ENCODE measurements around the gene SCN5A. TPM values are rescaled to one million over a fixed set of nuclear protein-coding genes. Genes with fewer than 3 reads are reported as not detected.

Gene SCN5A
- total and polyA plus RNA-seq, 2 of the 4 experiments (the other 2 are of a cell fraction) = 1.9 to 2.0 TPM

DNA sequence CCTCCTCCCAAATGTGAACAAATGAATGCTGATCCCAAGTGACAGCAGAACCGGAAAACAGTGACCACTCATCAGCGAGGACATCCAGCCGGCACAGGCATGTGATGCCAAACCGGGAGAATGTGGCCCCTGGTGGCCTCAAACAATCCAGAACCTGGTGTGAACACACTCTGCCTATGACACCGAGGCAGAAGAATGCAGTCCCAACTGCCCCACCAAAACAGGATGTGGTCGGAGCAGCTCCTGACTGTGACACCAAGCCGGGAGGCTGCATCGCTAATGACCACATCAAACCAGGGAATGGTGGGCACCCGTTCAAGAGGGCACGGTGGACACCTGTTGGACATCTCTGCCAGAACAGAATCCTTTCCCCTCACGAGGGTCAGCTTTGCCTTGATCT lies 15.4 kb downstream of the SCN5A start:
- Histone ChIP-seq H3K4me2 (ENCODE audit: low read depth, low read length) (no peak overlapping the region), H3K79me1 (ENCODE audit: low read depth in 1 of 2, low read length in 2 of 2) (peaks cover 0 to 7% of the 10 kb centered on the region in 2 experiments; a peak in 1 of 4 replicates)
- DNase-seq = peak; percentile 62

More for the DNA sequence above, 15.4 kb downstream of the SCN5A start:
- no peak overlapping the region for H4K8ac ChIP-seq (ENCODE audit: low read depth in 2 of 2, low read length in 2 of 2)
- H3K9me1 ChIP-seq (ENCODE audit: insufficient read depth, low read length) = peaks cover 12% of the 10 kb centered on the region; the same call in 1 of the 2 replicates
- no peak overlapping the region for H2AK9ac ChIP-seq (replicated peaks; ENCODE audit: low read depth, low read length, poor library complexity)
- no peak overlapping the region for H4K5ac ChIP-seq (ENCODE audit: low read depth, low read length)
- H3K4ac ChIP-seq (ENCODE audit: low read depth, low read length) = no peak overlapping the region
- BruUV-seq (replicated peaks) = no TSS peak
- dilution Hi-C loops (cut with HindIII; ENCODE audit: low sequenced_read_pairs, unreplicated experiment) = no loop called here
- H2AK5ac ChIP-seq (ENCODE audit: low read depth, low read length) = no peak overlapping the region
- H2BK5ac ChIP-seq (ENCODE audit: low read depth, low read length, poor library complexity, severe bottlenecking) = no peak overlapping the region
- ChIA-PET CTCF (interaction anchor here (0.6 kb wide), 1 partner anchor 24 kb away, joined by 3 read pairs; no protein-coding TSS in a partner anchor), POLR2A (ENCODE audit: unreplicated experiment) (no interaction called here)
- ATAC-seq (ENCODE audit: low read depth) = peak; percentile 45; the same call in 1 of the 2 replicates
- H4K20me1 ChIP-seq (ENCODE audit: insufficient read depth, low read length) = peaks cover 13% of the 10 kb centered on the region
- H3K4me1 ChIP-seq (ENCODE audit: control insufficient read depth, insufficient read depth, low read length) = peaks cover 10% of the 10 kb centered on the region
- 12% methylated on average over 5 of the region's 11 CpGs; no CpG with 5 or more reads in 1 of the 2 experiments for WGBS, 2 experiments (ENCODE audit: extremely low coverage in 2 of 2, insufficient read length in 1 of 2)
- no peak overlapping the region; the same call in 1 of the 2 replicates for H3K14ac ChIP-seq (replicated peaks; ENCODE audit: low read depth, low read length)
- no peak overlapping the region for H2BK15ac ChIP-seq (ENCODE audit: low read depth, low read length)
- no peak overlapping the region for H2BK120ac ChIP-seq (ENCODE audit: low read depth, low read length)
- no peak overlapping the region for H2BK20ac ChIP-seq (ENCODE audit: low read depth, low read length)
- no peaks in the 10 kb centered on the region for H3K36me3 ChIP-seq (ENCODE audit: control insufficient read depth, insufficient read depth, low read length)
- no peak overlapping the region for H3K9ac ChIP-seq (ENCODE audit: low read depth, low read length)
- H2AFZ ChIP-seq (replicated peaks; ENCODE audit: low read length, poor library complexity) = peak overlapping the region; percentile 48
- no peak overlapping the region for H4K91ac ChIP-seq (ENCODE audit: insufficient read depth, low read depth, low read length)
- no peaks in the 10 kb centered on the region; the same call in 1 of the 2 replicates for H3K27me3 ChIP-seq (ENCODE audit: control insufficient read depth, insufficient read depth, low read length)
- no peak overlapping the region for H3K27ac ChIP-seq (ENCODE audit: insufficient read depth, low read length)
- TF ChIP-seq, protein P1, sequence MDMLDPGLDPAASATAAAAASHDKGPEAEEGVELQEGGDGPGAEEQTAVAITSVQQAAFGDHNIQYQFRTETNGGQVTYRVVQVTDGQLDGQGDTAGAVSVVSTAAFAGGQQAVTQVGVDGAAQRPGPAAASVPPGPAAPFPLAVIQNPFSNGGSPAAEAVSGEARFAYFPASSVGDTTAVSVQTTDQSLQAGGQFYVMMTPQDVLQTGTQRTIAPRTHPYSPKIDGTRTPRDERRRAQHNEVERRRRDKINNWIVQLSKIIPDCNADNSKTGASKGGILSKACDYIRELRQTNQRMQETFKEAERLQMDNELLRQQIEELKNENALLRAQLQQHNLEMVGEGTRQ (IDR thresholded peaks at IDR 0.05; ENCODE audit: low read depth, low read length) = no peak; the same call in 1 of the 2 replicates
- TF ChIP-seq, protein P2, sequence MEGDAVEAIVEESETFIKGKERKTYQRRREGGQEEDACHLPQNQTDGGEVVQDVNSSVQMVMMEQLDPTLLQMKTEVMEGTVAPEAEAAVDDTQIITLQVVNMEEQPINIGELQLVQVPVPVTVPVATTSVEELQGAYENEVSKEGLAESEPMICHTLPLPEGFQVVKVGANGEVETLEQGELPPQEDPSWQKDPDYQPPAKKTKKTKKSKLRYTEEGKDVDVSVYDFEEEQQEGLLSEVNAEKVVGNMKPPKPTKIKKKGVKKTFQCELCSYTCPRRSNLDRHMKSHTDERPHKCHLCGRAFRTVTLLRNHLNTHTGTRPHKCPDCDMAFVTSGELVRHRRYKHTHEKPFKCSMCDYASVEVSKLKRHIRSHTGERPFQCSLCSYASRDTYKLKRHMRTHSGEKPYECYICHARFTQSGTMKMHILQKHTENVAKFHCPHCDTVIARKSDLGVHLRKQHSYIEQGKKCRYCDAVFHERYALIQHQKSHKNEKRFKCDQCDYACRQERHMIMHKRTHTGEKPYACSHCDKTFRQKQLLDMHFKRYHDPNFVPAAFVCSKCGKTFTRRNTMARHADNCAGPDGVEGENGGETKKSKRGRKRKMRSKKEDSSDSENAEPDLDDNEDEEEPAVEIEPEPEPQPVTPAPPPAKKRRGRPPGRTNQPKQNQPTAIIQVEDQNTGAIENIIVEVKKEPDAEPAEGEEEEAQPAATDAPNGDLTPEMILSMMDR (conservative IDR thresholded peaks at IDR 0.05; ENCODE audit: low read depth, low read length) = no peak
- TF ChIP-seq RCOR1 (IDR thresholded peaks at IDR 0.05; ENCODE audit: insufficient replicate concordance, low read length) (peak; percentile 58), RFX5 (IDR thresholded peaks at IDR 0.05; ENCODE audit: low read depth, low read length) (no peak), MAZ (IDR thresholded peaks at IDR 0.05; ENCODE audit: borderline replicate concordance, low read depth, low read length) (no peak), BHLHE40 (IDR thresholded peaks at IDR 0.05; ENCODE audit: low read depth, low read length) (peak; percentile 47), RAD21 (IDR thresholded peaks at IDR 0.05; ENCODE audit: low read length) (no peak), SMC3 (IDR thresholded peaks at IDR 0.05; ENCODE audit: low read depth, low read length) (no peak)
- no peak overlapping the region for H3K23ac ChIP-seq (ENCODE audit: low read depth, low read length)
- in situ Hi-C loops (cut with MboI; ENCODE audit: low sequenced_read_pairs) = no loop called here
- no peaks in the 10 kb centered on the region for H3K9me3 ChIP-seq (ENCODE audit: control insufficient read depth, insufficient read depth, low read length)
- intact Hi-C loops (cut with micrococcal nuclease) = no loop called here
- H3K18ac ChIP-seq (ENCODE audit: low read depth, low read length) = no peak overlapping the region
- no peak overlapping the region for H3K4me3 ChIP-seq (ENCODE audit: insufficient read depth, low read depth, low read length)
- H3K56ac ChIP-seq (ENCODE audit: extremely low read depth, insufficient read depth, low read length) = no peak overlapping the region

All from IMR-90 (cell line).